Measurements from ENCODE around the gene IFI6. TPM values are rescaled to one million over a fixed set of nuclear protein-coding genes. Genes with fewer than 3 reads are reported as not detected.

IFI6 gene
- polyA plus RNA-seq, 1 donor (not counting 4 experiments of a cell fraction or from before 2014, with no cell fraction given) = 618 TPM

DNA sequence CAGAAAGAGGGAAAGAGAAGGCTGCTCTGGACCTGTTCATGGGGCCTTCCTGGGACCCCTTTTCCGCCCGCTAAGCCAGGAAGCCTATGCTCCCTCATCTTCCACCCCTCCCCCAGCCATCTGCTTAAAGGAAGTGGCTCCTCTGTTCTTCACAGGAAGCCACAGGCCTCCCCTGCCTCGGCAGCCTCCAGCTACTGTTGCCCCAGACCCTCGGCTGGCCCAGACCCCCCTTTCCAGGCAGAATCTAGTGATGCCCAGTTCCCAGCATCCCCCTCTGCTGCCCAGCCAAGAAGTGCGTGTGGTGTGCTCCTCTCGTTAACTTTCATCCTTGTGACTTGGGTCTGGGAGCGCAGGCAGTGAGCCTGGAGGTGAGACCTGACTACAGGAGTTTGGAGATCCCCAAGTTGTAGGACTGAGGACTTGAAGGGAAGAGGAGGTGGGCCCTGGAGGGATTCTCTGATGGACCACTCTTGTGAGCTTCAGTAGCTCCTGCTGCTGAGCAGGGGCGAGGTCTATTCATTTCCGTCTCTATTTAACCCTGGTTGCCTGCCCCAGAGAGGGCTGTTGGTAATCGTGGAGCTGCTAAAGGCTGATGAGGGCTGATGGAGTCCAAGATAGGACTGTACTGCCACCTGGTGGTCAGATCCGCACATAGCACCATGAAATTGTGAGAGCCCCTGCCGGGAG, 9.1 kb downstream of the IFI6 start:
- Histone ChIP-seq H3K9me3 (ENCODE audit: control insufficient read depth, low read depth, low read length) (no peaks in the 10 kb centered on the region), H3K36me3 (ENCODE audit: control insufficient read depth in 2 of 2, extremely low read depth in 1 of 2, insufficient read depth in 2 of 2, low read length in 2 of 2) (peaks cover 0 to 3% of the 10 kb centered on the region in 2 experiments), H3K79me2 (ENCODE audit: control insufficient read depth, insufficient read depth, low read length) (no peaks in the 10 kb centered on the region), H3K4me2 (ENCODE audit: control insufficient read depth, extremely low read depth, insufficient read depth, low read depth, low read length) (no peak overlapping the region), H3K4me1 (ENCODE audit: control insufficient read depth, extremely low read depth, insufficient read depth, low read length) (peaks cover 16% of the 10 kb centered on the region), H4K20me1 (ENCODE audit: control insufficient read depth, extremely low read depth, insufficient read depth, low read length) (peaks cover 3% of the 10 kb centered on the region), H2AFZ (ENCODE audit: control insufficient read depth, low read length) (peak overlapping the region; percentile 34), H3K27me3 (ENCODE audit: control insufficient read depth, extremely low read depth, insufficient read depth, low read length) (no peaks in the 10 kb centered on the region), H3K9me1 (ENCODE audit: control insufficient read depth, extremely low read depth, insufficient read depth, low read length) (peaks cover 4% of the 10 kb centered on the region), H3K4me3 (ENCODE audit: control insufficient read depth in 2 of 3, extremely low read depth in 1 of 3, insufficient read depth in 2 of 3, low read depth in 1 of 3, low read length in 3 of 3) (no peak overlapping the region), H3K27ac (ENCODE audit: control insufficient read depth, insufficient read depth, low read length) (no peak overlapping the region), H3K9ac (ENCODE audit: control insufficient read depth, extremely low read depth, insufficient read depth, low read length) (no peak overlapping the region)
- no peak for DNase-seq (ENCODE audit: low read depth, low spot score)
- FAIRE-seq = peak; percentile 85
- dilution Hi-C loops (cut with MboI; ENCODE audit: extremely low pct_ligation_motif_present, low sequenced_read_pairs) = no loop called here
- no peak for TF ChIP-seq EZH2 (IDR thresholded peaks at IDR 0.05; ENCODE audit: low read length)
- TF ChIP-seq, protein P1, sequence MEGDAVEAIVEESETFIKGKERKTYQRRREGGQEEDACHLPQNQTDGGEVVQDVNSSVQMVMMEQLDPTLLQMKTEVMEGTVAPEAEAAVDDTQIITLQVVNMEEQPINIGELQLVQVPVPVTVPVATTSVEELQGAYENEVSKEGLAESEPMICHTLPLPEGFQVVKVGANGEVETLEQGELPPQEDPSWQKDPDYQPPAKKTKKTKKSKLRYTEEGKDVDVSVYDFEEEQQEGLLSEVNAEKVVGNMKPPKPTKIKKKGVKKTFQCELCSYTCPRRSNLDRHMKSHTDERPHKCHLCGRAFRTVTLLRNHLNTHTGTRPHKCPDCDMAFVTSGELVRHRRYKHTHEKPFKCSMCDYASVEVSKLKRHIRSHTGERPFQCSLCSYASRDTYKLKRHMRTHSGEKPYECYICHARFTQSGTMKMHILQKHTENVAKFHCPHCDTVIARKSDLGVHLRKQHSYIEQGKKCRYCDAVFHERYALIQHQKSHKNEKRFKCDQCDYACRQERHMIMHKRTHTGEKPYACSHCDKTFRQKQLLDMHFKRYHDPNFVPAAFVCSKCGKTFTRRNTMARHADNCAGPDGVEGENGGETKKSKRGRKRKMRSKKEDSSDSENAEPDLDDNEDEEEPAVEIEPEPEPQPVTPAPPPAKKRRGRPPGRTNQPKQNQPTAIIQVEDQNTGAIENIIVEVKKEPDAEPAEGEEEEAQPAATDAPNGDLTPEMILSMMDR (optimal IDR thresholded peaks at IDR 0.05 in 1 of 3, IDR thresholded peaks at IDR 0.05 in 1 of 3, conservative IDR thresholded peaks at IDR 0.05 in 1 of 3; ENCODE audit: extremely low read depth in 1 of 3, insufficient read depth in 2 of 3, low read length in 3 of 3) = peak; percentile 83 to 91 (median 86)

DNA sequence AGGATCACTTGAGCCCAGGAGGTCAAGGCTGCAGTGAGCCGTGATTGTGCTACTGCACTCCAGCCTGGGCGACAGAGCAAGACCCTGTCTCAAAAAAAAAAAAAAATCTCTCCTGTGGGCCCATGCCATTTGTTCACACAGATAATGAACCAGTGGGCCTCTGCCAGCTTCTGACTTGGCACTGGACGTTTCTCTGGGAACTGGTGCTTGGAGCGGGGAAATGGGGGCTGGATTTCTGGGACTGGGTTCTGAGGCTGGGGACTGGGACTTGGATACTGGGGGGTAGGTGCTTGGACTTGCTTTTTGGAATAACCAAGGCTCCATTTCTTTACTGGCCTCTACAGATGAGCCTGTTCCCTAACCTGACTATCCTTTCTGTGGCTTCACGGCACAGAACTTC, 9.7 kb downstream of the IFI6 start:
- dilution Hi-C loops (cut with MboI; ENCODE audit: extremely low pct_ligation_motif_present, low sequenced_read_pairs) = no loop called here
- Histone ChIP-seq H3K9ac (ENCODE audit: control insufficient read depth, extremely low read depth, insufficient read depth, low read length) (no peak overlapping the region), H3K4me3 (ENCODE audit: control insufficient read depth in 2 of 3, extremely low read depth in 1 of 3, insufficient read depth in 2 of 3, low read depth in 1 of 3, low read length in 3 of 3) (no peak overlapping the region), H3K27ac (ENCODE audit: control insufficient read depth, insufficient read depth, low read length) (no peak overlapping the region), H3K9me3 (ENCODE audit: control insufficient read depth, low read depth, low read length) (no peaks in the 10 kb centered on the region), H3K27me3 (ENCODE audit: control insufficient read depth, extremely low read depth, insufficient read depth, low read length) (no peaks in the 10 kb centered on the region), H3K36me3 (ENCODE audit: control insufficient read depth in 2 of 2, extremely low read depth in 1 of 2, insufficient read depth in 2 of 2, low read length in 2 of 2) (peaks cover 0 to 3% of the 10 kb centered on the region in 2 experiments), H3K4me1 (ENCODE audit: control insufficient read depth, extremely low read depth, insufficient read depth, low read length) (peaks cover 16% of the 10 kb centered on the region), H4K20me1 (ENCODE audit: control insufficient read depth, extremely low read depth, insufficient read depth, low read length) (peaks cover 3% of the 10 kb centered on the region), H2AFZ (ENCODE audit: control insufficient read depth, low read length) (no peak overlapping the region), H3K4me2 (ENCODE audit: control insufficient read depth, extremely low read depth, insufficient read depth, low read depth, low read length) (no peak overlapping the region), H3K79me2 (ENCODE audit: control insufficient read depth, insufficient read depth, low read length) (no peaks in the 10 kb centered on the region), H3K9me1 (ENCODE audit: control insufficient read depth, extremely low read depth, insufficient read depth, low read length) (peaks cover 4% of the 10 kb centered on the region)
- TF ChIP-seq, protein P1 (optimal IDR thresholded peaks at IDR 0.05 in 1 of 3, IDR thresholded peaks at IDR 0.05 in 1 of 3, conservative IDR thresholded peaks at IDR 0.05 in 1 of 3; ENCODE audit: extremely low read depth in 1 of 3, insufficient read depth in 2 of 3, low read length in 3 of 3) = no peak
- TF ChIP-seq EZH2 (IDR thresholded peaks at IDR 0.05; ENCODE audit: low read length) = no peak
- FAIRE-seq (no peak), DNase-seq (ENCODE audit: low read depth, low spot score) (no peak)
